ENCODE data around the gene GULP1.

- TF ChIP-seq CEBPB (IDR thresholded peaks at IDR 0.05; ENCODE audit: low read depth, low read length) = no peak
- no peak for TF ChIP-seq RAD21 (IDR thresholded peaks at IDR 0.05; ENCODE audit: low read length)
- no peak for TF ChIP-seq BHLHE40 (IDR thresholded peaks at IDR 0.05; ENCODE audit: low read depth, low read length)
- TF ChIP-seq CTCF (conservative IDR thresholded peaks at IDR 0.05; ENCODE audit: low read depth, low read length) = no peak
- TF ChIP-seq POLR2A (IDR thresholded peaks at IDR 0.05; ENCODE audit: low read depth, low read length) = no peak
- TF ChIP-seq SMC3 (IDR thresholded peaks at IDR 0.05; ENCODE audit: low read depth, low read length) = no peak
These were observed 19.6 kb upstream of the GULP1 start for GRCh38 chr2:188272121-188272520.
